ENCODE measurements around the gene MICALL2.

The MICALL2 gene

GRCh38 chr7:1458683-1459511 is at the start of gene MICALL2:
Gene MICALL2, minus strand, starts transcription at chr7:1459470. Its CDS starts 144 bp downstream, at chr7:1459326.
- no peak for DNase-seq

GRCh38 chr7:1508277-1508758 is 49.0 kb upstream of the MICALL2 start:
- DNase-seq, result no peak

- DNase-seq, result no peak
These were observed 46.7 kb upstream of the MICALL2 start for GRCh38 chr7:1505731-1506550.

GRCh38 chr7:1503816-1504775 is 44.8 kb upstream of the MICALL2 start, which contains the start of gene INTS1:
Gene INTS1, minus strand, starts transcription at chr7:1504389. Its CDS starts 429 bp downstream, at chr7:1503960.
- peak; percentile 77 for DNase-seq

GRCh38 chr7:1503390-1503789 is 44.1 kb upstream of the MICALL2 start:
- DNase-seq, result no peak

- DNase-seq, result no peak
These were observed 43.6 kb upstream of the MICALL2 start for GRCh38 chr7:1502845-1503244.

- no peak for DNase-seq
These were observed 42.4 kb upstream of the MICALL2 start for GRCh38 chr7:1501487-1502270.

- DNase-seq, result no peak
These were observed 41.0 kb upstream of the MICALL2 start for GRCh38 chr7:1500064-1500807.

- no peak for DNase-seq
These were observed 40.2 kb upstream of the MICALL2 start for GRCh38 chr7:1499367-1500029.

GRCh38 chr7:1498370-1499305 is 39.4 kb upstream of the MICALL2 start:
- no peak for DNase-seq

- DNase-seq, result no peak
These were observed 38.1 kb upstream of the MICALL2 start for GRCh38 chr7:1497293-1497927.

- DNase-seq, result no peak
These were observed 37.4 kb upstream of the MICALL2 start for GRCh38 chr7:1496531-1497292.

GRCh38 chr7:1495564-1496242 is 36.4 kb upstream of the MICALL2 start:
- DNase-seq, result no peak

- no peak for DNase-seq
These were observed 35.7 kb upstream of the MICALL2 start for GRCh38 chr7:1494866-1495563.

- DNase-seq, result no peak
These were observed 35.2 kb upstream of the MICALL2 start for GRCh38 chr7:1494447-1494846.

GRCh38 chr7:1493571-1493970 is 34.3 kb upstream of the MICALL2 start:
- DNase-seq, result no peak

GRCh38 chr7:1493129-1493528 is 33.9 kb upstream of the MICALL2 start:
- DNase-seq, result no peak

Data from NCI-H2227 treated with DMSO at 0.1 percent for 48 hours (cell line).